ENCODE data around the gene CD93. TPM values are rescaled to one million over a fixed set of nuclear protein-coding genes. Genes with fewer than 3 reads are reported as not detected.

The CD93 gene
- total RNA-seq, 1 experiment from 2014 or later = not detected

GRCh38 chr20:23093613-23094012 lies 7.5 kb upstream of the CD93 start:
- no peak overlapping the region for H3K4me3 ChIP-seq
- H3K27me3 ChIP-seq = no peaks in the 10 kb centered on the region
- no peaks in the 10 kb centered on the region for H3K9me3 ChIP-seq
- no peaks in the 10 kb centered on the region for H3K36me3 ChIP-seq
- no peak for DNase-seq

GRCh38 chr20:23092861-23093495 lies 6.9 kb upstream of the CD93 start:
- Histone ChIP-seq H3K36me3 (no peaks in the 10 kb centered on the region), H3K9me3 (no peaks in the 10 kb centered on the region), H3K27me3 (no peaks in the 10 kb centered on the region), H3K4me3 (no peak overlapping the region)
- DNase-seq = no peak

- no peak for DNase-seq
- H3K27me3 ChIP-seq = no peaks in the 10 kb centered on the region
- no peak overlapping the region for H3K4me3 ChIP-seq
- H3K9me3 ChIP-seq = no peaks in the 10 kb centered on the region
- no peaks in the 10 kb centered on the region for H3K36me3 ChIP-seq
Observed at GRCh38 chr20:23092384-23092756, 6.2 kb upstream of the CD93 start.

GRCh38 chr20:23091721-23092383 lies 5.7 kb upstream of the CD93 start:
- Histone ChIP-seq H3K36me3 (no peaks in the 10 kb centered on the region), H3K9me3 (no peaks in the 10 kb centered on the region), H3K4me3 (no peak overlapping the region), H3K27me3 (no peaks in the 10 kb centered on the region)
- DNase-seq = no peak

GRCh38 chr20:23090878-23091277 lies 4.8 kb upstream of the CD93 start:
- DNase-seq = no peak
- no peaks in the 10 kb centered on the region for H3K27me3 ChIP-seq
- no peak overlapping the region for H3K4me3 ChIP-seq
- no peaks in the 10 kb centered on the region for H3K36me3 ChIP-seq
- H3K9me3 ChIP-seq = no peaks in the 10 kb centered on the region

- Histone ChIP-seq H3K36me3 (no peaks in the 10 kb centered on the region), H3K4me3 (no peak overlapping the region), H3K9me3 (no peaks in the 10 kb centered on the region), H3K27me3 (no peaks in the 10 kb centered on the region)
- DNase-seq = no peak
Observed at GRCh38 chr20:23090147-23090546, 4.0 kb upstream of the CD93 start.

- Histone ChIP-seq H3K27me3 (no peaks in the 10 kb centered on the region), H3K9me3 (no peaks in the 10 kb centered on the region), H3K36me3 (no peaks in the 10 kb centered on the region), H3K4me3 (no peak overlapping the region)
- no peak for DNase-seq
Observed at GRCh38 chr20:23088866-23089265, 2.7 kb upstream of the CD93 start.

- H3K27me3 ChIP-seq = no peaks in the 10 kb centered on the region
- no peaks in the 10 kb centered on the region for H3K36me3 ChIP-seq
- no peak for DNase-seq
- no peak overlapping the region for H3K4me3 ChIP-seq
- no peaks in the 10 kb centered on the region for H3K9me3 ChIP-seq
Observed at GRCh38 chr20:23087587-23088251, 1.6 kb upstream of the CD93 start.

- no peak overlapping the region for H3K4me3 ChIP-seq
- H3K9me3 ChIP-seq = no peaks in the 10 kb centered on the region
- no peaks in the 10 kb centered on the region for H3K36me3 ChIP-seq
- H3K27me3 ChIP-seq = no peaks in the 10 kb centered on the region
- DNase-seq = no peak
Observed at GRCh38 chr20:23086931-23087411, 847 bp upstream of the CD93 start.

- Histone ChIP-seq H3K27me3 (no peaks in the 10 kb centered on the region), H3K36me3 (no peaks in the 10 kb centered on the region), H3K9me3 (no peaks in the 10 kb centered on the region), H3K4me3 (no peak overlapping the region)
- DNase-seq = no peak
Observed at GRCh38 chr20:23085436-23086055, 578 bp downstream of the CD93 start.

GRCh38 chr20:23084845-23085365 lies 1.2 kb downstream of the CD93 start:
- Histone ChIP-seq H3K9me3 (no peaks in the 10 kb centered on the region), H3K4me3 (no peak overlapping the region), H3K36me3 (no peaks in the 10 kb centered on the region), H3K27me3 (no peaks in the 10 kb centered on the region)
- DNase-seq = no peak

- Histone ChIP-seq H3K36me3 (no peaks in the 10 kb centered on the region), H3K27me3 (no peaks in the 10 kb centered on the region), H3K4me3 (no peak overlapping the region), H3K9me3 (no peaks in the 10 kb centered on the region)
- no peak for DNase-seq
Observed at GRCh38 chr20:23084282-23084844, 1.8 kb downstream of the CD93 start.

- no peaks in the 10 kb centered on the region for H3K36me3 ChIP-seq
- H3K4me3 ChIP-seq = no peak overlapping the region
- H3K27me3 ChIP-seq = no peaks in the 10 kb centered on the region
- H3K9me3 ChIP-seq = no peaks in the 10 kb centered on the region
- no peak for DNase-seq
Observed at GRCh38 chr20:23083553-23084220, 2.4 kb downstream of the CD93 start.

- DNase-seq = no peak
- H3K4me3 ChIP-seq = no peak overlapping the region
- no peaks in the 10 kb centered on the region for H3K36me3 ChIP-seq
Observed at GRCh38 chr20:23082846-23083552, 3.1 kb downstream of the CD93 start.

GRCh38 chr20:23081263-23081819 lies 4.8 kb downstream of the CD93 start:
- Histone ChIP-seq H3K27me3 (no peaks in the 10 kb centered on the region), H3K36me3 (no peaks in the 10 kb centered on the region)
- DNase-seq = no peak

More at GRCh38 chr20:23082846-23083552, 3.1 kb downstream of the CD93 start:
- no peaks in the 10 kb centered on the region for H3K9me3 ChIP-seq
- H3K27me3 ChIP-seq = no peaks in the 10 kb centered on the region

GRCh38 chr20:23080521-23080920 lies 5.6 kb downstream of the CD93 start:
- H3K36me3 ChIP-seq = no peaks in the 10 kb centered on the region
- no peaks in the 10 kb centered on the region for H3K27me3 ChIP-seq
- no peak overlapping the region for H3K4me3 ChIP-seq
- no peak for DNase-seq
- no peaks in the 10 kb centered on the region for H3K9me3 ChIP-seq

More at GRCh38 chr20:23081263-23081819, 4.8 kb downstream of the CD93 start:
- Histone ChIP-seq H3K4me3 (no peak overlapping the region), H3K9me3 (no peaks in the 10 kb centered on the region)

Data from MG63 (cell line).